ENCODE measurements around the gene MAN1C1.

Gene MAN1C1

DNA sequence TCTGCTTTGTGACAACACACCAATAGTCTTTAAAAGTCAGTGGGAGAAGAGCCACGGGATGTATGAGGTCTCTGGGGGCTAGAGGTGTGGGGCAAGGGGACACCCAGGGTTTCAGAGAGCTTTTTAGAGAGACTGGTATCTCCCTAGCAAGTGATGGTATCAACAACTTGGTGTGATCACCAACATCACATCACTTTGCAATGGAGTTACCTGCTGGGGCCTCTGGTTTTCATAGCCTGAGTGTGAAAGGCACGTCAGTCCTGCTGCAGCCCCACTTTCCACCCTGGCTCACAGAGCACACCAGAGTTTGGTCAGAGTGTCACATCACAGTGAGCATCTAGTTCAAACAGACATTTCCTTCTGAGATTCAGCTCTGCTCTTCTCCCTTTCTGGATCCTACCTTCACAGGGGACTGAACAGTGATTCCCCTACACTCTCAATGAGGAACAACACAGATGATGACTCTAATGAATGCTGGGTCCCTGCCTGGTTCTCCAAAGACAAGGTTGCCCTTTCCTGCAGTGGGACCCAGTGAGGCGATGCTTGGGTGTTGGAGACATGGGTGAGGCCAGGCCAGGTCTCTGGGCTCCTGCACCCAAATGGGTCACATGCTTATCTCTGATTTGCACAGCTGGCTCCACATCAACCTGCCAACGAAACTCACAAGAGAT, 2.0 kb upstream of the MAN1C1 start:
- no peak overlapping the region for H3K4me2 ChIP-seq (ENCODE audit: insufficient read depth, low read length, poor library complexity, severe bottlenecking)
- no peak overlapping the region for H3K4ac ChIP-seq (ENCODE audit: low read length)
- H2BK120ac ChIP-seq (ENCODE audit: low read depth, low read length) = no peak overlapping the region
- H3K27ac ChIP-seq (replicated peaks; ENCODE audit: low read length) = no peak overlapping the region
- no peak for DNase-seq (ENCODE audit: low spot score)
- no peak overlapping the region for H2AK5ac ChIP-seq (ENCODE audit: low read depth, low read length)
- no peak overlapping the region for H2BK12ac ChIP-seq (ENCODE audit: low read length)
- H3K9me3 ChIP-seq (replicated peaks in 1 of 2; ENCODE audit: control insufficient read depth in 2 of 2, insufficient read depth in 1 of 2, low read depth in 1 of 2, low read length in 2 of 2) = no peaks in the 10 kb centered on the region
- H2AFZ ChIP-seq (ENCODE audit: low read length) = no peak overlapping the region
- H3K18ac ChIP-seq (ENCODE audit: low read length) = no peak overlapping the region
- no peak overlapping the region for H3K14ac ChIP-seq (ENCODE audit: low read length)
- peak overlapping the region in 1 of 2 donors; percentile 38 for H3K4me3 ChIP-seq (ENCODE audit: low read length in 2 of 2)
- WGBS, 2 donors (ENCODE audit: extremely low coverage in 2 of 2, insufficient read length in 2 of 2, insufficient replicate concordance in 1 of 2) = no CpG with 5 or more reads among the region's 4 CpGs
- H3K79me1 ChIP-seq (ENCODE audit: low read depth, low read length) = no peaks in the 10 kb centered on the region
- no peak overlapping the region for H2BK5ac ChIP-seq (ENCODE audit: low read length)
- no peaks in the 10 kb centered on the region for H3K36me3 ChIP-seq (replicated peaks in 1 of 2; ENCODE audit: control insufficient read depth in 2 of 2, insufficient read depth in 2 of 2, low read length in 2 of 2)
- no peak overlapping the region for H4K91ac ChIP-seq (ENCODE audit: low read depth, low read length, poor library complexity)
- no peak overlapping the region for H3K23ac ChIP-seq (ENCODE audit: low read depth, low read length, poor library complexity)
- H3K9ac ChIP-seq (ENCODE audit: low read depth, low read length, poor library complexity) = no peak overlapping the region
- no peak overlapping the region for H2BK15ac ChIP-seq (ENCODE audit: low read length)
- H3K27me3 ChIP-seq (ENCODE audit: control insufficient read depth in 3 of 3, insufficient read depth in 3 of 3, low read depth in 1 of 3, low read length in 3 of 3) = peaks cover 2 to 23% (median 21%) of the 10 kb centered on the region in 3 experiments
- H3K4me1 ChIP-seq (ENCODE audit: control insufficient read depth in 2 of 2, insufficient read depth in 1 of 2, low read depth in 1 of 2, low read length in 2 of 2) = peaks cover 13 to 21% of the 10 kb centered on the region in 2 donors
- H4K8ac ChIP-seq (ENCODE audit: low read depth, low read length) = no peak overlapping the region

DNA sequence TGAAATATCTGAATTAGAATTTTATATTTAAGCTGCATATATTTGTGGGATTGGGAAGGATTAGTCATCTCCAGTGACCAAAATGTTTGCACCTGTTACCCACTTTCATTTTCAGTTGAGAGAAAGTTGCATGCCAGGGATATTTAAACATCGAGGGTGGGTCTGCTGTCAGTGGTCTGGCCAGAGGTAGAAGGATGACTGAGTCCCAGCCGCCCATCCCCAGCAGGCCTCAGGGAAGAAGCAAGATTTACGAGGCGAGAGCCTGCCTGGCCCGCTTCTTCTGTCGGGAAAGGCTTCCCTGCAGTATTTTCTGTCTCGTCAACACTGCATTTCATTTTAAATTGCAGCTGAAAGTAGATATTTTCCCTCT, 1.4 kb upstream of the MAN1C1 start:
- Histone ChIP-seq H2AFZ (ENCODE audit: low read length) (no peak overlapping the region), H3K27me3 (ENCODE audit: control insufficient read depth in 3 of 3, insufficient read depth in 3 of 3, low read depth in 1 of 3, low read length in 3 of 3) (peaks cover 2 to 23% (median 21%) of the 10 kb centered on the region in 3 experiments)
- WGBS, 2 donors (ENCODE audit: extremely low coverage in 2 of 2, insufficient read length in 2 of 2, insufficient replicate concordance in 1 of 2) = no CpG with 5 or more reads among the region's 7 CpGs

DNA sequence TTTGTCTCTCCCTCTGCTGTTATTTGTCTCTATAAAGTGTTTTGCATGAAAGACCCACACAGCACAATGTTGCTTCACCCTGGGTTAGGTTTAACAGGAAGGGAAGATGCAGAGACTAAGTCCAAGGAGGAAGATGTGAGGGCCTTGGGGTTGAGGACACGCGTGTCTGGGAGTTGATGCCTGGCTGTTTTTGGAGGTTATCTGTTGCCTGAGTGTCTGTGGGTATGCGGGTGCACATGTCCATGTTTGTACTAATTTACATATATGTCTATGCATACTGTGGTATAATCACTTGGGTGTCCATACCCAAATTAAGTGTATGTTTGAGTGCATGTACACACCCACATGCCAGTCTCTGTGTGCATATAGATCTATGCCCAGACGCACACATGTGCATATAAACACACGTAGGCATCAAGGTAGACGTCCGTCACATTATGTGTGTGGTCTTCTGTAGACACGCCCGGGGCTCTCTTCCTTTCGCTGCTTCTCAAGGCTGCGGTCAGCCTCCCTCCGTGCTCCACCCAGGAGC, 962 bp upstream of the MAN1C1 start:
- Histone ChIP-seq H3K4me2 (ENCODE audit: insufficient read depth, low read length, poor library complexity, severe bottlenecking) (peak overlapping the region; percentile 89), H2BK120ac (ENCODE audit: low read depth, low read length) (no peak overlapping the region), H3K36me3 (replicated peaks in 1 of 2; ENCODE audit: control insufficient read depth in 2 of 2, insufficient read depth in 2 of 2, low read length in 2 of 2) (no peaks in the 10 kb centered on the region), H2BK15ac (ENCODE audit: low read length) (no peak overlapping the region), H4K91ac (ENCODE audit: low read depth, low read length, poor library complexity) (no peak overlapping the region), H3K27me3 (ENCODE audit: control insufficient read depth in 3 of 3, insufficient read depth in 3 of 3, low read depth in 1 of 3, low read length in 3 of 3) (peaks cover 2 to 21% (median 21%) of the 10 kb centered on the region in 3 experiments), H2AFZ (ENCODE audit: low read length) (peak overlapping the region; percentile 98), H2BK5ac (ENCODE audit: low read length) (no peak overlapping the region), H3K4ac (ENCODE audit: low read length) (no peak overlapping the region), H2AK5ac (ENCODE audit: low read depth, low read length) (no peak overlapping the region), H4K8ac (ENCODE audit: low read depth, low read length) (no peak overlapping the region), H3K18ac (ENCODE audit: low read length) (peak overlapping the region; percentile 89), H3K4me3 (ENCODE audit: low read length in 2 of 2) (peak overlapping the region; percentile 59 to 89), H3K9me3 (replicated peaks in 1 of 2; ENCODE audit: control insufficient read depth in 2 of 2, insufficient read depth in 1 of 2, low read depth in 1 of 2, low read length in 2 of 2) (no peaks in the 10 kb centered on the region), H3K27ac (replicated peaks; ENCODE audit: low read length) (no peak overlapping the region), H3K79me1 (ENCODE audit: low read depth, low read length) (no peaks in the 10 kb centered on the region), H3K4me1 (ENCODE audit: control insufficient read depth in 2 of 2, insufficient read depth in 1 of 2, low read depth in 1 of 2, low read length in 2 of 2) (peaks cover 15 to 24% of the 10 kb centered on the region in 2 donors), H3K9ac (ENCODE audit: low read depth, low read length, poor library complexity) (peak overlapping the region; percentile 87), H3K14ac (ENCODE audit: low read length) (no peak overlapping the region), H2BK12ac (ENCODE audit: low read length) (no peak overlapping the region), H3K23ac (ENCODE audit: low read depth, low read length, poor library complexity) (peak overlapping the region; percentile 48)
- DNase-seq (ENCODE audit: low spot score) = peak; percentile 29
- WGBS, 2 donors (ENCODE audit: extremely low coverage in 2 of 2, insufficient read length in 2 of 2, insufficient replicate concordance in 1 of 2) = no CpG with 5 or more reads among the region's 12 CpGs

More for the DNA sequence above, 1.4 kb upstream of the MAN1C1 start:
- no peak overlapping the region for H3K4me3 ChIP-seq (ENCODE audit: low read length in 2 of 2)
- no peak overlapping the region for H3K18ac ChIP-seq (ENCODE audit: low read length)
- H3K27ac ChIP-seq (replicated peaks; ENCODE audit: low read length) = no peak overlapping the region
- H3K23ac ChIP-seq (ENCODE audit: low read depth, low read length, poor library complexity) = no peak overlapping the region
- no peak overlapping the region for H2BK5ac ChIP-seq (ENCODE audit: low read length)
- H3K79me1 ChIP-seq (ENCODE audit: low read depth, low read length) = no peaks in the 10 kb centered on the region
- no peak overlapping the region for H2AK5ac ChIP-seq (ENCODE audit: low read depth, low read length)
- no peak for DNase-seq (ENCODE audit: low spot score)
- H2BK12ac ChIP-seq (ENCODE audit: low read length) = no peak overlapping the region
- no peak overlapping the region for H2BK15ac ChIP-seq (ENCODE audit: low read length)
- H4K91ac ChIP-seq (ENCODE audit: low read depth, low read length, poor library complexity) = no peak overlapping the region
- H3K14ac ChIP-seq (ENCODE audit: low read length) = no peak overlapping the region
- no peak overlapping the region for H4K8ac ChIP-seq (ENCODE audit: low read depth, low read length)
- H3K36me3 ChIP-seq (replicated peaks in 1 of 2; ENCODE audit: control insufficient read depth in 2 of 2, insufficient read depth in 2 of 2, low read length in 2 of 2) = no peaks in the 10 kb centered on the region
- peaks cover 15 to 21% of the 10 kb centered on the region in 2 donors for H3K4me1 ChIP-seq (ENCODE audit: control insufficient read depth in 2 of 2, insufficient read depth in 1 of 2, low read depth in 1 of 2, low read length in 2 of 2)
- H3K4ac ChIP-seq (ENCODE audit: low read length) = no peak overlapping the region
- no peaks in the 10 kb centered on the region for H3K9me3 ChIP-seq (replicated peaks in 1 of 2; ENCODE audit: control insufficient read depth in 2 of 2, insufficient read depth in 1 of 2, low read depth in 1 of 2, low read length in 2 of 2)
- no peak overlapping the region for H3K9ac ChIP-seq (ENCODE audit: low read depth, low read length, poor library complexity)
- no peak overlapping the region for H2BK120ac ChIP-seq (ENCODE audit: low read depth, low read length)
- no peak overlapping the region for H3K4me2 ChIP-seq (ENCODE audit: insufficient read depth, low read length, poor library complexity, severe bottlenecking)

DNA sequence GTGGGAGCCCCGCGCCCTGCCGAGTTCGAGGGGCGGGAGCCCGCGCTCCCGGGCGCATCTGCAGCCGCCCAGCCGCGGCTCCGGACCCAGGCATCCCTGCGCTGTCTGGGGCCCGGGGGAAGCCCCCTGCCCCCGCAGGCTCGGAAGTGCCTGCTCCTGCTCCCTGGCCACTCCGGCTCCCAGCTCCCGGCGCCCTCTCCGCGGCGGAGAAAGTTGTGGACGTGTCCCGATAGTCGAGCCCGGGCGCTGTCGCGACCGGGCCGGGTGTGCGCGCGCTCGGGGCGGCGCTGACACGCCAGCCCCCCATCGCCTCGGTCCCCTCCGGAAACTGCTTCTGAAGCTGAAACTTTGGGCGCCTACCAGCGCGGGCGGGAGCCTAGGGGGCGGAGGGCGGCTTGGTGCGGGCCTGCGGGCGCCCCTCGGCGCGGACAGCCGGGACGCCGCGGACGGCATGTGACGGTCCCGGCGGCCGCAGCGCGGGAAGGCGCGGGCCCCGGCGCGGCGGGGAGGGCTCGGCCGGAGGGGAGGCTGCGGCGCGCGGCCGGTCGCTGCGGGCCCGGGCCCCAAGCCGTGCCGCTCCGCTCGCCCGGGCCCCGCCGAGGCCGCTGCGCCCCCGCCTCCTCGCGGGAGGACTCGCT, 515 bp downstream of the MAN1C1 start:
- Histone ChIP-seq H4K91ac (ENCODE audit: low read depth, low read length, poor library complexity) (no peak overlapping the region), H3K4me1 (ENCODE audit: control insufficient read depth in 2 of 2, insufficient read depth in 1 of 2, low read depth in 1 of 2, low read length in 2 of 2) (peaks cover 15 to 27% of the 10 kb centered on the region in 2 donors), H3K18ac (ENCODE audit: low read length) (peak overlapping the region; percentile 94), H3K4me3 (ENCODE audit: low read length in 2 of 2) (peak overlapping the region; percentile 57 to 87), H3K9me3 (replicated peaks in 1 of 2; ENCODE audit: control insufficient read depth in 2 of 2, insufficient read depth in 1 of 2, low read depth in 1 of 2, low read length in 2 of 2) (no peaks in the 10 kb centered on the region), H3K36me3 (replicated peaks in 1 of 2; ENCODE audit: control insufficient read depth in 2 of 2, insufficient read depth in 2 of 2, low read length in 2 of 2) (no peaks in the 10 kb centered on the region), H3K14ac (ENCODE audit: low read length) (peak overlapping the region; percentile 5), H4K8ac (ENCODE audit: low read depth, low read length) (no peak overlapping the region), H3K27ac (replicated peaks; ENCODE audit: low read length) (no peak overlapping the region), H3K9ac (ENCODE audit: low read depth, low read length, poor library complexity) (peak overlapping the region; percentile 54), H3K79me1 (ENCODE audit: low read depth, low read length) (no peaks in the 10 kb centered on the region), H3K27me3 (ENCODE audit: control insufficient read depth in 3 of 3, insufficient read depth in 3 of 3, low read depth in 1 of 3, low read length in 3 of 3) (peaks cover 2 to 21% (median 19%) of the 10 kb centered on the region in 3 experiments), H2AK5ac (ENCODE audit: low read depth, low read length) (no peak overlapping the region), H2AFZ (ENCODE audit: low read length) (peak overlapping the region; percentile 83), H3K23ac (ENCODE audit: low read depth, low read length, poor library complexity) (no peak overlapping the region), H2BK15ac (ENCODE audit: low read length) (peak overlapping the region; percentile 41), H3K4ac (ENCODE audit: low read length) (no peak overlapping the region), H3K4me2 (ENCODE audit: insufficient read depth, low read length, poor library complexity, severe bottlenecking) (peak overlapping the region; percentile 97), H2BK120ac (ENCODE audit: low read depth, low read length) (no peak overlapping the region), H2BK5ac (ENCODE audit: low read length) (peak overlapping the region; percentile 13), H2BK12ac (ENCODE audit: low read length) (no peak overlapping the region)
- no CpG with 5 or more reads among the region's 94 CpGs for WGBS, 2 donors (ENCODE audit: extremely low coverage in 2 of 2, insufficient read length in 2 of 2, insufficient replicate concordance in 1 of 2)
- DNase-seq (ENCODE audit: low spot score) = no peak
